Endothelial cell of umbilical vein (primary cell): ENCODE results near the gene MPEG1. TPM values are rescaled to one million over a fixed set of nuclear protein-coding genes. Genes with fewer than 3 reads are reported as not detected.

ENCODE experiments used
- BruUV-seq: library from RNA; stranded (reverse); fragments of 400-500 nt; replicated peaks from 2 replicates; lab custom pipeline; 2021; lab: Mats Ljungman, UMichigan
- CTCF ChIA-PET: fragments of 300-600, 350-600 bp; sonication (Branson Sonifier 250); formaldehyde crosslinking; loops from one replicate; lab custom pipeline; 2021; ENCODE audit warnings: antibody characterized with exemption, inconsistent platforms; lab: Charles Lee
- POLR2A ChIA-PET: fragments of 300-600, 350-600 bp; sonication (Branson Sonifier 250); formaldehyde crosslinking; loops from one replicate; lab custom pipeline; 2021; ENCODE audit warnings: antibody characterized with exemption, inconsistent platforms; lab: Charles Lee
- DNase-seq: peaks from one replicate; pipeline ENCODE4 v3.0.0-alpha.2; 2011; ENCODE audit warnings: low read depth, low spot score
- FAIRE-seq: peaks from 2 replicates; lab custom pipeline; 2011; peaks lifted over from hg19 to GRCh38; lab: Jason Lieb, UNC
- H2AFZ ChIP-seq: 2 replicates; pipeline ENCODE4 v1.6.0; 2012; ENCODE audit warnings: low read depth, low read length, control low read depth, inconsistent platforms
- H3K27ac ChIP-seq: 2 replicates; pipeline ENCODE4 v1.5.1; 2011; ENCODE audit warnings: low read depth, mild to moderate bottlenecking, control low read depth, low read length, moderate library complexity; ENCODE audit not compliant: insufficient read depth
- H3K27me3 ChIP-seq, 2 experiments: 2 replicates each; pipeline versions ENCODE4 v1.6.0 to v1.6.1; 2011; ENCODE audit warnings: low read length in 2 of 2, mixed read lengths in 1 of 2; ENCODE audit not compliant: control insufficient read depth in 2 of 2, insufficient read depth in 2 of 2
- H3K36me3 ChIP-seq, 2 experiments: 2 replicates in 1 of 2; 3 replicates in 1 of 2; pipeline ENCODE4 v1.5.1; 2011; ENCODE audit warnings: low read length in 2 of 2, mild to moderate bottlenecking in 1 of 2, moderate library complexity in 1 of 2; ENCODE audit not compliant: control insufficient read depth in 2 of 2, insufficient read depth in 2 of 2; ENCODE audit errors: extremely low read depth in 1 of 2
- H3K4me1 ChIP-seq: 3 replicates; pipeline ENCODE4 v1.5.1; 2011; ENCODE audit warnings: mild to moderate bottlenecking, low read length; ENCODE audit not compliant: control insufficient read depth, insufficient read depth; ENCODE audit errors: extremely low read depth
- H3K4me2 ChIP-seq: 2 replicates; pipeline ENCODE4 v1.6.1; 2011; ENCODE audit warnings: low read length, control low read depth, mixed read lengths; ENCODE audit not compliant: insufficient read depth
- H3K4me3 ChIP-seq, 3 experiments: fragments of 200-600 bp in 1 of 3; sonication (generic), shearing (Covaris generic) in 1 of 3; replicated peaks in 1 of 3; 2 replicates each; pipeline ENCODE4 v1.5.1; 2011 to 2016; ENCODE audit warnings: control low read depth in 3 of 3, low read length in 3 of 3, mild to moderate bottlenecking in 2 of 3, inconsistent platforms in 1 of 3, low read depth in 1 of 3, moderate library complexity in 1 of 3; ENCODE audit not compliant: insufficient read depth in 1 of 3
- H3K79me2 ChIP-seq: 2 replicates; pipeline ENCODE4 v1.6.0; 2012; ENCODE audit warnings: low read length, inconsistent platforms; ENCODE audit not compliant: control insufficient read depth, insufficient read depth
- H3K9ac ChIP-seq: replicated peaks from 2 replicates; pipeline ENCODE3; 2011; ENCODE audit warnings: low read length, control low read depth; ENCODE audit not compliant: insufficient read depth; ENCODE audit errors: extremely low read depth
- H3K9me1 ChIP-seq: replicated peaks from 3 replicates; pipeline ENCODE4 v1.6.0; 2011; ENCODE audit warnings: mild to moderate bottlenecking, low read length; ENCODE audit not compliant: control insufficient read depth, insufficient read depth; ENCODE audit errors: extremely low read depth
- H3K9me3 ChIP-seq: replicated peaks from 2 replicates; pipeline ENCODE4 v1.5.1; 2012; ENCODE audit warnings: low read length, inconsistent platforms; ENCODE audit not compliant: control insufficient read depth, insufficient read depth
- H4K20me1 ChIP-seq: replicated peaks from 2 replicates; pipeline ENCODE3; 2011; ENCODE audit warnings: mild to moderate bottlenecking, low read length; ENCODE audit not compliant: control insufficient read depth, insufficient read depth; ENCODE audit errors: extremely low read depth
- EZH2 ChIP-seq: IDR thresholded peaks from 2 replicates; pipeline ENCODE4 v1.6.1; 2012; ENCODE audit warnings: borderline replicate concordance, low read depth, mild to moderate bottlenecking, moderate library complexity, low read length, inconsistent platforms; ENCODE audit not compliant: severe bottlenecking
- FOS ChIP-seq: IDR thresholded peaks from 2 replicates; pipeline ENCODE4 v1.6.1; 2011; ENCODE audit warnings: mild to moderate bottlenecking, low read length, moderate library complexity, borderline replicate concordance; ENCODE audit not compliant: insufficient read depth
- GATA2 ChIP-seq: IDR thresholded peaks from 2 replicates; pipeline ENCODE4 v1.7.0; 2011; ENCODE audit warnings: low read depth, mild to moderate bottlenecking, moderate library complexity, mixed read lengths, low read length; ENCODE audit not compliant: insufficient read length, insufficient read depth
- JUN ChIP-seq: IDR thresholded peaks from 2 replicates; pipeline ENCODE4 v1.6.1; 2011; ENCODE audit warnings: borderline replicate concordance, low read depth; ENCODE audit not compliant: insufficient read length, insufficient read depth
- MYC ChIP-seq: IDR thresholded peaks from one replicate; pipeline ENCODE4 v1.6.1; 2011; ENCODE audit warnings: mild to moderate bottlenecking, low read depth, low read length
- POLR2A ChIP-seq: IDR thresholded peaks from 2 replicates; pipeline ENCODE4 v1.6.1; 2012; ENCODE audit warnings: low read depth, mild to moderate bottlenecking, control low read depth, low read length
- POLR2AphosphoS5 ChIP-seq: IDR thresholded peaks from 2 replicates; pipeline ENCODE4 v1.6.1; 2012; ENCODE audit warnings: low read depth, mild to moderate bottlenecking, control low read depth, low read length, moderate library complexity; ENCODE audit not compliant: insufficient read depth
- dilution Hi-C: fragments of 300-500 bp; cut with MboI; formaldehyde crosslinking; loops from one replicate; pipeline ENCODE4 v1.15.0; 2019; ENCODE audit warnings: low sequenced_read_pairs; ENCODE audit not compliant: extremely low pct_ligation_motif_present
- intact Hi-C: fragments of 100-400 bp; cut with micrococcal nuclease; formaldehyde crosslinking; loops from one replicate; pipeline ENCODE4 v1.10.0; 2022
- polyA plus RNA-seq, 4 experiments: library from polyadenylated mRNA; depleted of rRNA in 3 of 4; stranded (reverse) in 3 of 4; unstranded in 1 of 4; fragments of >200 nt; gene quantifications; 2 replicates each; pipeline versions ENCODE4 v1.2.1 to v1.2.3, GENCODE V29; 2011 to 2012; ENCODE audit warnings: missing spikeins in 1 of 4
- total RNA-seq: library from RNA; stranded (reverse); gene quantifications from 2 replicates; pipeline ENCODE4 v1.2.3, GENCODE V29; 2021
- TF ChIP-seq, protein P1 (sequence below): IDR thresholded peaks from 2 replicates; pipeline ENCODE4 v1.6.1; 2011; ENCODE audit not compliant: insufficient read depth, insufficient read length
- TF ChIP-seq, protein P2 (sequence below), 2 donors: IDR thresholded peaks; 1 replicate in 1 of 2; 2 replicates in 1 of 2; pipeline ENCODE4 v1.5.1; 2011; ENCODE audit warnings: low read length in 2 of 2, mild to moderate bottlenecking in 2 of 2, moderate library complexity in 2 of 2, control low read depth in 1 of 2, inconsistent platforms in 1 of 2, low read depth in 1 of 2; ENCODE audit not compliant: insufficient read depth in 1 of 2; ENCODE audit errors: extremely low read depth in 1 of 2

MPEG1 gene
- total and polyA plus RNA-seq, 2 donors (not counting 3 experiments of a cell fraction or from before 2014, with no cell fraction given): not detected

DNA sequence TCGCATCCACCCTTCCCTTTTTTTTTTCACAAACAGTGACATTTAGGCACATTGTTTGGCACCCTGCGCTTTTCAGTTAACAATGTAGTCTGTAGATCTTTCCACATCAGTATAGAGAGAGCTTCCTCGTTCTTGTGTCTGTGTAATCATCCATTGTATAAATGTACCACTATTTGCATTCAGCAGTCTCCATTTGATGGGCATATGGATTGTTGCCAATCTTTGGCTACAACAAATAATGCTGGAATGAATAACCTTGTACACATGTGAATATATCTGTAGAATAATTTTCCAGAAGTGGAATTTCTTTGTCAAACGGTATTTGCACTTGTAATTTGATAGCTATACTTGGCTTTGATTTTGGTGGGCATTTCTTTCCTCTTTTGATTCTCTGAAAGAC lies 17.1 kb downstream of the MPEG1 start:
- Histone ChIP-seq H3K4me1 (no peaks in the 10 kb centered on the region), H3K36me3 (no peaks in the 10 kb centered on the region), H3K9me1 (no peaks in the 10 kb centered on the region), H3K79me2 (no peaks in the 10 kb centered on the region), H3K27ac (no peak overlapping the region), H3K27me3 (peaks cover 3 to 6% of the 10 kb centered on the region in 2 experiments), H2AFZ (no peak overlapping the region), H3K4me2 (no peak overlapping the region), H4K20me1 (no peaks in the 10 kb centered on the region), H3K4me3 (no peak overlapping the region), H3K9me3 (no peaks in the 10 kb centered on the region), H3K9ac (no peak overlapping the region)
- intact Hi-C loops: no loop called here
- no peak for DNase-seq
- dilution Hi-C loops: no loop called here
- ChIA-PET CTCF (interaction anchor here (1.0 to 3.8 kb wide), 2 partner anchors 11 to 24 kb away, joined by 3 to 16 read pairs; partner anchors contain the start of gene DTX4), POLR2A (no interaction called here)
- TF ChIP-seq, protein P1, sequence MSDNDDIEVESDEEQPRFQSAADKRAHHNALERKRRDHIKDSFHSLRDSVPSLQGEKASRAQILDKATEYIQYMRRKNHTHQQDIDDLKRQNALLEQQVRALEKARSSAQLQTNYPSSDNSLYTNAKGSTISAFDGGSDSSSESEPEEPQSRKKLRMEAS: no peak
- BruUV-seq: no TSS peak
- FAIRE-seq: no peak

DNA sequence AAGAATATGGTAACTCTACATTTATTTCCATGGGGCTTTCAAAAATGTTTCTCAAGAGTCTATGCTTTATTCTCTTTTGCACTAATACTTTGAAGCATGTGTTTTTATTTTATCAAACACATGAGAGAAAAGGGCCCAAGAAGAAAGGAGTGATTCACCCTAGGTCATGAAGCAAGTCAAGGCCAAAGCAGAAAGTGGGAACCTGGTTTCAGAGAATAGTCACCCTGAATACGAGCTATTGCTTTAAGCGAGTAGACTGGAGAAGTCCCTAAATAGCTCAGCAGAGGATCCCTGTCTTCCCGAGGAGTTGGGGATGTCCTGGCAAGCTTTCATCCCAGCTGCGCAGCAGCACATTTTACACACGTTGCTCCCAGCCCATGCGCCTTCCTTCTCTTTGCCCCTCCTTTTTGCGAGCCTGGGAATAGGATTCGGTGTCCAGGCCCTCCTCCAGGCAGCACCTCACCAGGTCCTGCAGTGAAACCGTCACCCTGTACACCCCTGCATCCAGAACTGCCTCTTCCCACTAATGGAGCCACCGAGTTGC lies 19.1 kb downstream of the MPEG1 start:
- H3K9me1 ChIP-seq: no peaks in the 10 kb centered on the region
- FAIRE-seq: no peak
- H3K27me3 ChIP-seq: peaks cover 3 to 6% of the 10 kb centered on the region in 2 experiments
- no peak overlapping the region for H3K9ac ChIP-seq
- no peaks in the 10 kb centered on the region for H3K79me2 ChIP-seq
- POLR2A ChIA-PET: no interaction called here
- peaks cover 2% of the 10 kb centered on the region for H3K4me1 ChIP-seq
- H3K27ac ChIP-seq: no peak overlapping the region
- TF ChIP-seq EZH2 (no peak), MYC (no peak), POLR2A (no peak), JUN (no peak), POLR2AphosphoS5 (no peak), GATA2 (no peak), FOS (no peak)
- TF ChIP-seq, protein P2, sequence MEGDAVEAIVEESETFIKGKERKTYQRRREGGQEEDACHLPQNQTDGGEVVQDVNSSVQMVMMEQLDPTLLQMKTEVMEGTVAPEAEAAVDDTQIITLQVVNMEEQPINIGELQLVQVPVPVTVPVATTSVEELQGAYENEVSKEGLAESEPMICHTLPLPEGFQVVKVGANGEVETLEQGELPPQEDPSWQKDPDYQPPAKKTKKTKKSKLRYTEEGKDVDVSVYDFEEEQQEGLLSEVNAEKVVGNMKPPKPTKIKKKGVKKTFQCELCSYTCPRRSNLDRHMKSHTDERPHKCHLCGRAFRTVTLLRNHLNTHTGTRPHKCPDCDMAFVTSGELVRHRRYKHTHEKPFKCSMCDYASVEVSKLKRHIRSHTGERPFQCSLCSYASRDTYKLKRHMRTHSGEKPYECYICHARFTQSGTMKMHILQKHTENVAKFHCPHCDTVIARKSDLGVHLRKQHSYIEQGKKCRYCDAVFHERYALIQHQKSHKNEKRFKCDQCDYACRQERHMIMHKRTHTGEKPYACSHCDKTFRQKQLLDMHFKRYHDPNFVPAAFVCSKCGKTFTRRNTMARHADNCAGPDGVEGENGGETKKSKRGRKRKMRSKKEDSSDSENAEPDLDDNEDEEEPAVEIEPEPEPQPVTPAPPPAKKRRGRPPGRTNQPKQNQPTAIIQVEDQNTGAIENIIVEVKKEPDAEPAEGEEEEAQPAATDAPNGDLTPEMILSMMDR (IDR thresholded peaks at IDR 0.05; ENCODE audit: extremely low read depth in 1 of 2, insufficient read depth in 1 of 2, low read depth in 1 of 2, low read length in 2 of 2): no peak
- TF ChIP-seq, protein P1: no peak
- H3K36me3 ChIP-seq: no peaks in the 10 kb centered on the region
- no TSS peak for BruUV-seq
- no peak overlapping the region for H3K4me3 ChIP-seq
- intact Hi-C loops: no loop called here
- H2AFZ ChIP-seq: no peak overlapping the region
- dilution Hi-C loops: no loop called here
- DNase-seq: no peak
- no peaks in the 10 kb centered on the region for H3K9me3 ChIP-seq
- CTCF ChIA-PET: interaction anchor here (1.1 to 3.8 kb wide), 5 partner anchors 8 to 36 kb away, joined by 3 to 16 read pairs (median 5); partner anchors contain the start of gene DTX4
- no peak overlapping the region for H3K4me2 ChIP-seq
- no peaks in the 10 kb centered on the region for H4K20me1 ChIP-seq
